IPS DF 6.9 (cell line): ENCODE results near the gene DCLK1.

Experiments
- DNase-seq: peaks from one replicate; pipeline ENCODE4 v3.0.0-alpha.2; 2013; ENCODE audit warnings: low read depth, low spot score
- H3K27ac ChIP-seq: one replicate; pipeline ENCODE4 v1.5.1; 2013; ENCODE audit warnings: low read length, control low read depth
- H3K27me3 ChIP-seq: 2 replicates; pipeline ENCODE4 v1.6.1; 2013; ENCODE audit warnings: mild to moderate bottlenecking, low read length; ENCODE audit not compliant: control insufficient read depth, insufficient read depth
- H3K36me3 ChIP-seq: 2 replicates; pipeline ENCODE4 v1.6.1; 2013; ENCODE audit warnings: low read length; ENCODE audit not compliant: control insufficient read depth, insufficient read depth
- H3K4me1 ChIP-seq: 2 replicates; pipeline ENCODE4 v1.6.1; 2013; ENCODE audit warnings: low read length; ENCODE audit not compliant: control insufficient read depth, insufficient read depth
- H3K4me3 ChIP-seq: 2 replicates; pipeline ENCODE4 v1.5.1; 2013; ENCODE audit warnings: mild to moderate bottlenecking, low read length
- H3K9me3 ChIP-seq: 2 replicates; pipeline ENCODE4 v1.6.1; 2013; ENCODE audit warnings: low read length, inconsistent platforms; ENCODE audit not compliant: control insufficient read depth, insufficient read depth
- WGBS: extraction: QIAGEN DNeasy Blood & Tissue Kit; methylation state at CpG from one replicate; pipeline ENCODE4 v1.1.7; 2013; ENCODE audit warnings: mixed read lengths, missing lambda C conversion rate; ENCODE audit not compliant: insufficient read length, insufficient coverage; 5-methylcytosine and 5-hydroxymethylcytosine counted together

DCLK1 gene

GRCh38 chr13:35722458-35723052 is 408.6 kb downstream of the DCLK1 start:
- no peak overlapping the region for H3K27ac ChIP-seq
- no peak overlapping the region for H3K4me3 ChIP-seq
- H3K27me3 ChIP-seq, result no peaks in the 10 kb centered on the region
- no peaks in the 10 kb centered on the region for H3K36me3 ChIP-seq
- DNase-seq, result no peak
- no peaks in the 10 kb centered on the region for H3K9me3 ChIP-seq
- whole genome bisulfite sequencing, result no CpG with 5 or more reads among the region's 9 CpGs
- H3K4me1 ChIP-seq, result no peaks in the 10 kb centered on the region

- Histone ChIP-seq H3K27me3 (no peaks in the 10 kb centered on the region), H3K9me3 (no peaks in the 10 kb centered on the region), H3K4me1 (no peaks in the 10 kb centered on the region), H3K27ac (no peak overlapping the region), H3K4me3 (no peak overlapping the region), H3K36me3 (no peaks in the 10 kb centered on the region)
- peak; percentile 35 for DNase-seq
- WGBS, result no CpG with 5 or more reads among the region's 21 CpGs
Measured at GRCh38 chr13:35720690-35721554, 410.3 kb downstream of the DCLK1 start.

- H3K27ac ChIP-seq, result no peak overlapping the region
- H3K4me1 ChIP-seq, result no peaks in the 10 kb centered on the region
- no CpG with 5 or more reads among the region's 5 CpGs for WGBS
- DNase-seq, result no peak
- no peak overlapping the region for H3K4me3 ChIP-seq
- H3K9me3 ChIP-seq, result no peaks in the 10 kb centered on the region
- no peaks in the 10 kb centered on the region for H3K36me3 ChIP-seq
- H3K27me3 ChIP-seq, result no peaks in the 10 kb centered on the region
Measured at GRCh38 chr13:35720290-35720689, 410.9 kb downstream of the DCLK1 start.
